ENCODE data around the gene UBASH3A. TPM values are rescaled to one million over a fixed set of nuclear protein-coding genes. Genes with fewer than 3 reads are reported as not detected.

UBASH3A gene
- polyA plus RNA-seq, 2 of the 4 experiments (the other 2 are of a cell fraction), result not detected

DNA sequence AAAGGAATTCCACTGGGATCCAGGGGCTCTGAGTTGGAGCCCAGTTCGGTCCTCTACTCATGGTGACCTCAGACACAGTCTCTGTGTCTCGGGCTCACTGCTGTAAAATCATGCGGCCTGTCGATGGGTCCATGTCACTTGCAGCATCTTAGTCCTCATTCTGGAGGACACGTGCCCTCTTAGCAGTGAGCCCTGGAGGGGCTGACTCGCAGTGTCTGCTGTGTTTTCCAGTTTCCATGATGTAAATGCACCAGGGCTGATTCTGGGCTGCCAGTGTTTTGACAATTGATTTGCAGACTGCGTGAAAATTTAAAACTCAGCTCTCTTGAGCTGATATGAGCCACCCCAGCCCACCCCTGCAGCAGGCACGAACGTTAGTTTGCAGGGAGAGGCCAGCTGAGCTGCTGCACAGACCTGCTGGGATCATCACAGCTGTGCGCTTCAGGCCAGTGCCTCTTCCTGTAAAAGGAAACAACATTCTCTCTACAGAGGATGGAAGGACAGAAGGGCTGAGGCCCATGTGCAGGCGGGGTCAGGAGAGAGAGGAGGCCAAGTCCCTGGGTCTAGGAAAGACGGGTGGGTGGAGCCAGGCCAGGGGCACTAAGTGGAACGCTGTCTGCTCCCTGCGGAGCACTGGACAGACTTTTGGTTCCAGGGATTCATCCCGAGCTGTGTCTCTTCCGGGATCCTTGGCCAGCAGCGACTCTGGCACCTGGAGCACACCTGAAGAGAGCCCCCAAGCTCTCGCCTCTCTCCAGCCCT is 49.7 kb downstream of the UBASH3A start:
- TF ChIP-seq POLR2A (IDR thresholded peaks at IDR 0.05; ENCODE audit: low read length) (no peak), MYC (IDR thresholded peaks at IDR 0.05; ENCODE audit: borderline replicate concordance, low read length) (no peak), TP53 (CRISPR knock-in tag; IDR thresholded peaks at IDR 0.05) (no peak), RAD21 (conservative IDR thresholded peaks at IDR 0.05 in 1 of 2, IDR thresholded peaks at IDR 0.05 in 1 of 2) (no peak)
- TF ChIP-seq, protein P1, sequence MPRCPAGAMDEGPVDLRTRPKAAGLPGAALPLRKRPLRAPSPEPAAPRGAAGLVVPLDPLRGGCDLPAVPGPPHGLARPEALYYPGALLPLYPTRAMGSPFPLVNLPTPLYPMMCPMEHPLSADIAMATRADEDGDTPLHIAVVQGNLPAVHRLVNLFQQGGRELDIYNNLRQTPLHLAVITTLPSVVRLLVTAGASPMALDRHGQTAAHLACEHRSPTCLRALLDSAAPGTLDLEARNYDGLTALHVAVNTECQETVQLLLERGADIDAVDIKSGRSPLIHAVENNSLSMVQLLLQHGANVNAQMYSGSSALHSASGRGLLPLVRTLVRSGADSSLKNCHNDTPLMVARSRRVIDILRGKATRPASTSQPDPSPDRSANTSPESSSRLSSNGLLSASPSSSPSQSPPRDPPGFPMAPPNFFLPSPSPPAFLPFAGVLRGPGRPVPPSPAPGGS (IDR thresholded peaks at IDR 0.05), result no peak
- FAIRE-seq (no peak), ATAC-seq (no peak), DNase-seq (ENCODE audit: low read depth in 1 of 2, low spot score in 1 of 2) (no peak)
- H3K4me1 ChIP-seq, result peaks cover 4% of the 10 kb centered on the region; the same call in 1 of the 3 replicates
- H3K9me3 ChIP-seq, result no peaks in the 10 kb centered on the region
- ChIA-PET POLR2A (no interaction called here), CTCF (interaction anchor here (1.5 kb wide), 1 partner anchor 116 kb away, joined by 5 read pairs; no protein-coding TSS in a partner anchor)
- H3K4me3 ChIP-seq, result no peak overlapping the region
- no peak overlapping the region for H3K4me2 ChIP-seq
- no peak overlapping the region for H3K27ac ChIP-seq
- 66% methylated on average over 9 of the region's 18 CpGs for WGBS (ENCODE audit: missing lambda C conversion rate)

- H3K4me1 ChIP-seq, result peaks cover 4% of the 10 kb centered on the region; the same call in 1 of the 3 replicates
- no peak for TF ChIP-seq CEBPB (IDR thresholded peaks at IDR 0.05)
- TF ChIP-seq KDM1A (IDR thresholded peaks at IDR 0.05; ENCODE audit: low read depth), result no peak
- no peak for TF ChIP-seq SMC3 (IDR thresholded peaks at IDR 0.05)
- no peak for TF ChIP-seq BHLHE40 (IDR thresholded peaks at IDR 0.05; ENCODE audit: low read depth, low read length)
- TF ChIP-seq ESRRA (IDR thresholded peaks at IDR 0.05; ENCODE audit: borderline replicate concordance, low read length), result no peak
- no peak for TF ChIP-seq ZSCAN20 (CRISPR knock-in tag; IDR thresholded peaks at IDR 0.05)
- TF ChIP-seq RAD21 (conservative IDR thresholded peaks at IDR 0.05 in 1 of 2, IDR thresholded peaks at IDR 0.05 in 1 of 2), result no peak
- no peak for TF ChIP-seq FOXS1 (CRISPR knock-in tag; IDR thresholded peaks at IDR 0.05)
- no peak for TF ChIP-seq RFX5 (IDR thresholded peaks at IDR 0.05)
- no peak for TF ChIP-seq CBX8 (IDR thresholded peaks at IDR 0.05)
- H3K4me2 ChIP-seq, result no peak overlapping the region
- ChIA-PET POLR2A (no interaction called here), CTCF (interaction anchor here (1.2 to 1.5 kb wide), 3 partner anchors 14 to 117 kb away, joined by 4 to 5 read pairs (median 4); no protein-coding TSS in a partner anchor)
- H3K27ac ChIP-seq, result no peak overlapping the region
- ATAC-seq, result no peak
- no peak overlapping the region for H3K4me3 ChIP-seq
- FAIRE-seq, result no peak
- no peaks in the 10 kb centered on the region for H3K9me3 ChIP-seq
- WGBS (ENCODE audit: missing lambda C conversion rate), result 81% methylated on average over 17 of the region's 19 CpGs
- DNase-seq (ENCODE audit: low read depth in 1 of 2, low spot score in 1 of 2), result no peak
Measured at GRCh38 chr21:42453986-42454570, 50.4 kb downstream of the UBASH3A start.

GRCh38 chr21:42454786-42455185 is 51.1 kb downstream of the UBASH3A start:
- ATAC-seq (no peak), DNase-seq (ENCODE audit: low read depth in 1 of 2, low spot score in 1 of 2) (no peak), FAIRE-seq (no peak)
- TF ChIP-seq BHLHE40 (IDR thresholded peaks at IDR 0.05; ENCODE audit: low read depth, low read length) (no peak), POLR2AphosphoS2 (conservative IDR thresholded peaks at IDR 0.05; ENCODE audit: low read length) (no peak), HES2 (IDR thresholded peaks at IDR 0.05) (no peak), FOXS1 (CRISPR knock-in tag; IDR thresholded peaks at IDR 0.05) (no peak), NR3C1 (IDR thresholded peaks at IDR 0.05) (no peak), ESRRA (IDR thresholded peaks at IDR 0.05; ENCODE audit: borderline replicate concordance, low read length) (no peak), GATA3 (IDR thresholded peaks at IDR 0.05; ENCODE audit: borderline replicate concordance) (no peak), HOXA7 (CRISPR knock-in tag; IDR thresholded peaks at IDR 0.05) (no peak), JUN (IDR thresholded peaks at IDR 0.05) (no peak), HEYL (CRISPR knock-in tag; IDR thresholded peaks at IDR 0.05) (no peak), MAZ (IDR thresholded peaks at IDR 0.05; ENCODE audit: borderline replicate concordance, low read depth, low read length) (no peak), TFCP2L1 (CRISPR knock-in tag; IDR thresholded peaks at IDR 0.05) (no peak), ELK1 (IDR thresholded peaks at IDR 0.05; ENCODE audit: low read depth, low read length) (no peak), RCOR1 (IDR thresholded peaks at IDR 0.05; ENCODE audit: low read depth, low read length) (no peak), ATOH8 (CRISPR knock-in tag; IDR thresholded peaks at IDR 0.05; ENCODE audit: low read depth) (no peak)
- TF ChIP-seq, protein P2, sequence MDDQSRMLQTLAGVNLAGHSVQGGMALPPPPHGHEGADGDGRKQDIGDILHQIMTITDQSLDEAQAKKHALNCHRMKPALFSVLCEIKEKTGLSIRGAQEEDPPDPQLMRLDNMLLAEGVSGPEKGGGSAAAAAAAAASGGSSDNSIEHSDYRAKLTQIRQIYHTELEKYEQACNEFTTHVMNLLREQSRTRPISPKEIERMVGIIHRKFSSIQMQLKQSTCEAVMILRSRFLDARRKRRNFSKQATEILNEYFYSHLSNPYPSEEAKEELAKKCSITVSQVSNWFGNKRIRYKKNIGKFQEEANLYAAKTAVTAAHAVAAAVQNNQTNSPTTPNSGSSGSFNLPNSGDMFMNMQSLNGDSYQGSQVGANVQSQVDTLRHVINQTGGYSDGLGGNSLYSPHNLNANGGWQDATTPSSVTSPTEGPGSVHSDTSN (IDR thresholded peaks at IDR 0.05), result no peak
- H3K27ac ChIP-seq, result no peak overlapping the region
- ChIA-PET POLR2A (no interaction called here), CTCF (interaction anchor here (1.2 to 1.5 kb wide), 3 partner anchors 13 to 117 kb away, joined by 4 to 5 read pairs (median 4); no protein-coding TSS in a partner anchor)
- 73% methylated on average over 9 of the region's 9 CpGs for WGBS (ENCODE audit: missing lambda C conversion rate)
- no peak overlapping the region for H3K4me2 ChIP-seq
- H3K4me1 ChIP-seq, result peaks cover 4% of the 10 kb centered on the region; the same call in 1 of the 3 replicates
- H3K4me3 ChIP-seq, result no peak overlapping the region
- no peaks in the 10 kb centered on the region for H3K9me3 ChIP-seq

Data from A549 (cell line).